K562 (cell line): ENCODE results near the gene NUDT1. TPM values are rescaled to one million over a fixed set of nuclear protein-coding genes. Genes with fewer than 3 reads are reported as not detected.

ENCODE experiments used
- ATAC-seq: fragments of 200-7000 bp; cut with Tn5 transposase; 3 replicates; pipeline ENCODE4 v1.9.1; 2020; ENCODE audit warnings: moderate library complexity
- BruUV-seq: library from RNA; stranded (reverse); fragments of 400-500 nt; replicated peaks from 2 replicates; lab custom pipeline; 2021; lab: Mats Ljungman, UMichigan
- CTCF ChIA-PET: fragments of 300-600 bp; formaldehyde crosslinking; extraction: SDS; loops from one replicate; lab custom pipeline; 2021; ENCODE audit warnings: low intra/inter-chr PET ratio; lab: Yijun Ruan, JAX
- POLR2A ChIA-PET: fragments of 300-600, 350-650 bp; sonication (Branson Sonifier 250); formaldehyde crosslinking; extraction: SDS; loops from one replicate; lab custom pipeline; 2021; ENCODE audit warnings: antibody characterized with exemption, inconsistent platforms; lab: Yijun Ruan, JAX
- DNase-seq, 4 experiments: peaks; one replicate each; pipeline versions ENCODE4 v3.0.0 to v3.0.0-alpha.2; 2011 to 2018; ENCODE audit warnings: low spot score in 3 of 4, mixed read lengths in 3 of 4; ENCODE audit errors: extremely low read depth in 1 of 4
- FAIRE-seq: peaks from 2 replicates; lab custom pipeline; 2011; peaks lifted over from hg19 to GRCh38; lab: Jason Lieb, UNC
- H2AFZ ChIP-seq: 2 replicates; pipeline ENCODE4 v1.6.0; 2011; ENCODE audit warnings: low read depth, low read length, control low read depth, inconsistent platforms
- H3K27ac ChIP-seq: fragments of 200-600 bp; 3 replicates; pipeline ENCODE4 v1.8.0; 2011; ENCODE audit warnings: low read depth, mild to moderate bottlenecking, control low read depth, inconsistent platforms, low read length, moderate library complexity, mixed read lengths; ENCODE audit errors: extremely low read depth
- H3K27me3 ChIP-seq, 2 experiments: fragments of 300-600 bp in 1 of 2; 2 replicates in 1 of 2; 3 replicates in 1 of 2; pipeline versions ENCODE4 v1.6.0 to v1.8.0; 2011; ENCODE audit warnings: inconsistent platforms in 2 of 2, low read length in 2 of 2, mild to moderate bottlenecking in 1 of 2, mixed read lengths in 1 of 2, moderate library complexity in 1 of 2; ENCODE audit not compliant: control insufficient read depth in 2 of 2, insufficient read depth in 2 of 2
- H3K36me3 ChIP-seq: fragments of 300-600 bp; 3 replicates; pipeline ENCODE4 v1.8.0; 2011; ENCODE audit warnings: mild to moderate bottlenecking, low read length, inconsistent platforms; ENCODE audit not compliant: control insufficient read depth, insufficient read depth
- H3K4me1 ChIP-seq, 2 experiments: fragments of 200-600 bp in 1 of 2; replicated peaks in 1 of 2; 2 replicates in 1 of 2; 3 replicates in 1 of 2; pipeline versions ENCODE4 v1.5.1 to v1.8.0; 2011; ENCODE audit warnings: inconsistent platforms in 2 of 2, low read length in 2 of 2, mild to moderate bottlenecking in 1 of 2, mixed read lengths in 1 of 2, moderate library complexity in 1 of 2; ENCODE audit not compliant: control insufficient read depth in 2 of 2, insufficient read depth in 2 of 2
- H3K4me2 ChIP-seq: 2 replicates; pipeline ENCODE4 v1.6.1; 2011; ENCODE audit warnings: low read length, control low read depth, inconsistent platforms, mixed read lengths; ENCODE audit not compliant: insufficient read depth
- H3K4me3 ChIP-seq: fragments of 200-600 bp; sonication (generic), shearing (Covaris generic); 2 replicates; pipeline ENCODE4 v1.5.1; 2016; ENCODE audit warnings: control low read depth, inconsistent platforms
- H3K79me2 ChIP-seq: fragments of 200-600 bp; 3 replicates; pipeline ENCODE4 v1.8.0; 2011; ENCODE audit warnings: low read length, inconsistent platforms; ENCODE audit not compliant: control insufficient read depth, insufficient read depth
- H3K9ac ChIP-seq, 2 experiments: 2 replicates each; pipeline versions ENCODE4 v1.6.0 to v1.6.1; 2011; ENCODE audit warnings: low read depth in 2 of 2, low read length in 2 of 2, control low read depth in 1 of 2, inconsistent platforms in 1 of 2, mild to moderate bottlenecking in 1 of 2, mixed read lengths in 1 of 2; ENCODE audit not compliant: insufficient read depth in 1 of 2
- H3K9me1 ChIP-seq: one replicate; pipeline ENCODE4 v1.6.0; 2011; ENCODE audit warnings: inconsistent platforms, mild to moderate bottlenecking, low read length, moderate library complexity; ENCODE audit not compliant: control insufficient read depth, insufficient read depth
- H3K9me3 ChIP-seq: replicated peaks from 2 replicates; pipeline ENCODE4 v1.5.1; 2011; ENCODE audit warnings: low read depth, low read length, inconsistent platforms; ENCODE audit not compliant: control insufficient read depth, insufficient read depth
- H4K20me1 ChIP-seq: replicated peaks from 2 replicates; pipeline ENCODE4 v1.6.1; 2011; ENCODE audit warnings: low read length, inconsistent platforms, mixed read lengths; ENCODE audit not compliant: control insufficient read depth, insufficient read depth
- BACH1 ChIP-seq: fragments of 200-800 bp; sonication (Bioruptor generic); IDR thresholded peaks from 2 replicates; pipeline ENCODE4 v1.6.1; 2016; ENCODE audit warnings: missing genetic modification characterization, missing compliant biosample characterization
- DIDO1 ChIP-seq: fragments of 450-650 bp; IDR thresholded peaks from 2 replicates; pipeline ENCODE4 v1.6.1; 2016; ENCODE audit warnings: low read depth, missing biosample characterization, missing genetic modification characterization
- DPF2 ChIP-seq: fragments of 450-650 bp; IDR thresholded peaks from 2 replicates; pipeline ENCODE4 v1.6.1; 2016
- ELF2 ChIP-seq: fragments of 250-450 bp; sonication (Bioruptor Pico); IDR thresholded peaks from 2 replicates; pipeline ENCODE4 v1.5.0; 2021; ENCODE audit warnings: mild to moderate bottlenecking
- FOXA3 ChIP-seq, 2 experiments: fragments of 450-650 bp in 1 of 2; sonication (generic) in 1 of 2; formaldehyde crosslinking; IDR thresholded peaks in 1 of 2; conservative IDR thresholded peaks in 1 of 2; 2 replicates each; pipeline versions ENCODE4 v1.4.0 to v1.8.0; 2020 to 2022; ENCODE audit warnings: mild to moderate bottlenecking in 2 of 2, missing genetic modification reagents in 1 of 2
- KAT8 ChIP-seq: fragments of 450-650 bp; IDR thresholded peaks from 2 replicates; pipeline ENCODE4 v1.6.1; 2016; ENCODE audit warnings: low read depth, mild to moderate bottlenecking
- KLF1 ChIP-seq: fragments of 450-650 bp; IDR thresholded peaks from 2 replicates; pipeline ENCODE4 v1.6.1; 2016; ENCODE audit warnings: missing genetic modification characterization, missing compliant biosample characterization
- MYNN ChIP-seq, 2 experiments: sonication (generic); formaldehyde crosslinking in 1 of 2; IDR thresholded peaks; 2 replicates each; pipeline versions ENCODE4 v1.5.0 to v1.6.1; 2016 to 2020; ENCODE audit warnings: antibody characterized with exemption in 1 of 2, missing genetic modification reagents in 1 of 2
- POLR3A ChIP-seq: IDR thresholded peaks from 2 replicates; pipeline ENCODE4 v1.6.1; 2011; ENCODE audit warnings: borderline replicate concordance, mild to moderate bottlenecking, moderate library complexity; ENCODE audit not compliant: insufficient read length, insufficient read depth; ENCODE audit errors: extremely low read depth
- RCOR1 ChIP-seq, 2 experiments: IDR thresholded peaks; 2 replicates each; pipeline ENCODE4 v1.6.1; 2012; ENCODE audit warnings: low read depth in 2 of 2, low read length in 2 of 2, borderline replicate concordance in 1 of 2, improper control_type of control experiment in 1 of 2
- SMC3 ChIP-seq: conservative IDR thresholded peaks from 2 replicates; pipeline ENCODE4 v1.6.1; 2011; ENCODE audit warnings: low read depth, low read length, improper control_type of control experiment; ENCODE audit not compliant: insufficient read depth
- TRIM28 ChIP-seq: fragments of 450-650 bp; IDR thresholded peaks from 2 replicates; pipeline ENCODE4 v1.6.1; 2017
- WGBS: fragments of 100-300 bp; shearing (Covaris generic); methylation state at CpG from one replicate; pipeline ENCODE4 v1.1.6; 2016; ENCODE audit warnings: low coverage, mixed read lengths; ENCODE audit not compliant: insufficient coverage; ENCODE audit errors: missing lambda C conversion rate; 5-methylcytosine and 5-hydroxymethylcytosine counted together
- in situ Hi-C: fragments of 300-500 bp; cut with MboI; formaldehyde crosslinking; loops from 4 replicates; pipeline ENCODE4 v1.15.0; 2018; ENCODE audit warnings: inconsistent platforms, mixed read lengths
- intact Hi-C: fragments of 100-400 bp; cut with micrococcal nuclease; formaldehyde crosslinking; loops from 2 replicates; pipeline ENCODE4 v1.14.2; 2022
- polyA plus RNA-seq, 8 experiments: library from polyadenylated mRNA; depleted of rRNA in 4 of 8; stranded (reverse) in 5 of 8; unstranded in 3 of 8; fragments of >200 nt; fragmentation: Nextera tagmentation in 2 of 8; fragmentation: Illumina TruSeq in 1 of 8; extraction: Ambion mirVana in 2 of 8; extraction: Trizol in 1 of 8; gene quantifications; 2 replicates each; pipeline versions ENCODE4 v1.2.1 to v1.2.3, GENCODE V29; 2011 to 2014; ENCODE audit warnings: inconsistent platforms in 1 of 8, missing spikeins in 1 of 8
- total RNA-seq, 7 experiments: library from RNA; depleted of rRNA in 6 of 7; stranded (reverse); fragments of >200 nt in 6 of 7; fragmentation: Illumina TruSeq in 2 of 7; extraction: Trizol in 2 of 7; gene quantifications; 2 replicates each; pipeline versions ENCODE4 v1.2.1 to v1.2.3, GENCODE V29; 2011 to 2021; ENCODE audit warnings: low replicate concordance in 1 of 7
- TF ChIP-seq, protein P1 (sequence below): IDR thresholded peaks from 3 replicates; pipeline ENCODE4 v1.6.1; 2011; ENCODE audit warnings: borderline replicate concordance, mild to moderate bottlenecking; ENCODE audit not compliant: insufficient read length, insufficient read depth
- TF ChIP-seq, protein P2 (sequence below): fragments of 250-450 bp; sonication (Bioruptor Pico); IDR thresholded peaks from 2 replicates; pipeline ENCODE4 v1.4.0; 2020

NUDT1 gene
- total and polyA plus RNA-seq, 9 of the 15 experiments (the other 6 are each of a cell fraction or from before 2014, with no cell fraction given): 5.3 to 73.3 (median 29.6) TPM

DNA sequence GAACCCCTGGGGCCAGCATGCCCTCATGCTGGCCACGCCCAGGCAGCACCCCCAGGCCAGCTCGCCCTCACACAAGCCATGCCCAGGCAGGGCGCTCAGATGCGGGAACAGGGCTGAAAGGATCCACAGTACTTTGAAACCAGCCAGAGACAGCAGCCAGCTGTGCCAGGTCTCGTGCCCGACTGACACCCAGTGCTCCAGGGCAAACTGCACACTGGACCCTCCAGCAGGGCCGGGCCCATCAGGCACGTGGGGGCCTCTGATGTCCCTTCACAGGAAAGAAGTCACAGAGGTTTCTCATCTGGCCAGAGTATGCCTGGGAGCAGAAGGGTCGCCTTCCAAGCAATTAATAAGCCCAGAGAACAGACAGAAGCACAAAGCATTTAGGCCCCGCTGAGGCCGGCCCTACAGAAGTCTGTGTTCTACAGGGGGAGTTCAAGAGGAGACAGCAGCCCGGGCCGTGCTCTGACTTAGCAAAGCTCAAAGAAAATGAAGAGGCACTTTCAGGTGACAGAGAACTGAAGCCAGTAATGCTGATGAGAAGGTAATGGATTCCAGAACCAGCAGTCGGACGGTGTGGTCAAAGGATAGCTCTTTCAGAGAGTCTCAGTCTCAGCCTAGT is 30.7 kb upstream of the NUDT1 start:
- Histone ChIP-seq H4K20me1 (no peaks in the 10 kb centered on the region; the same call in none of the 2 replicates), H3K27me3 (no peaks in the 10 kb centered on the region), H3K27ac (no peak overlapping the region), H3K9me1 (no peaks in the 10 kb centered on the region), H3K4me2 (no peak overlapping the region), H3K9ac (no peak overlapping the region), H3K9me3 (0 out of 2 replicates have a peak, but pooled peaks cover 2% of the 10 kb centered on the region), H2AFZ (no peak overlapping the region), H3K79me2 (no peaks in the 10 kb centered on the region), H3K36me3 (peaks cover 81% of the 10 kb centered on the region; the same call in 2 of the 3 replicates), H3K4me3 (no peak overlapping the region), H3K4me1 (peaks cover 0 to 10% of the 10 kb centered on the region in 2 experiments; a peak in 1 of 5 replicates)
- ChIA-PET CTCF (no interaction called here), POLR2A (interaction anchor here (0.5 kb wide), 1 partner anchor 143 kb away, joined by 3 read pairs; the partner anchor contains the start of gene EIF3B)
- FAIRE-seq (no peak), DNase-seq (no peak), ATAC-seq (no peak)
- in situ Hi-C loops (no loop called here), intact Hi-C loops (no loop called here)
- no TSS peak for BruUV-seq
- 91% methylated on average over 15 of the region's 15 CpGs for WGBS
- TF ChIP-seq, protein P1, sequence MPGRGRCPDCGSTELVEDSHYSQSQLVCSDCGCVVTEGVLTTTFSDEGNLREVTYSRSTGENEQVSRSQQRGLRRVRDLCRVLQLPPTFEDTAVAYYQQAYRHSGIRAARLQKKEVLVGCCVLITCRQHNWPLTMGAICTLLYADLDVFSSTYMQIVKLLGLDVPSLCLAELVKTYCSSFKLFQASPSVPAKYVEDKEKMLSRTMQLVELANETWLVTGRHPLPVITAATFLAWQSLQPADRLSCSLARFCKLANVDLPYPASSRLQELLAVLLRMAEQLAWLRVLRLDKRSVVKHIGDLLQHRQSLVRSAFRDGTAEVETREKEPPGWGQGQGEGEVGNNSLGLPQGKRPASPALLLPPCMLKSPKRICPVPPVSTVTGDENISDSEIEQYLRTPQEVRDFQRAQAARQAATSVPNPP: no peak
- TF ChIP-seq TRIM28 (no peak), MYNN (IDR thresholded peaks at IDR 0.05) (no peak), MYNN (CRISPR knock-in tag; IDR thresholded peaks at IDR 0.05) (no peak), RCOR1 (IDR thresholded peaks at IDR 0.05; ENCODE audit: borderline replicate concordance in 1 of 2, low read depth in 2 of 2, low read length in 2 of 2) (no peak), FOXA3 (CRISPR knock-in tag; conservative IDR thresholded peaks at IDR 0.05 in 1 of 2, IDR thresholded peaks at IDR 0.05 in 1 of 2) (no peak), SMC3 (no peak), KLF1 (tag) (no peak), POLR3A (no peak), DPF2 (no peak), BACH1 (tag) (no peak), KAT8 (no peak), ELF2 (no peak), DIDO1 (tag) (no peak)
- TF ChIP-seq, protein P2, sequence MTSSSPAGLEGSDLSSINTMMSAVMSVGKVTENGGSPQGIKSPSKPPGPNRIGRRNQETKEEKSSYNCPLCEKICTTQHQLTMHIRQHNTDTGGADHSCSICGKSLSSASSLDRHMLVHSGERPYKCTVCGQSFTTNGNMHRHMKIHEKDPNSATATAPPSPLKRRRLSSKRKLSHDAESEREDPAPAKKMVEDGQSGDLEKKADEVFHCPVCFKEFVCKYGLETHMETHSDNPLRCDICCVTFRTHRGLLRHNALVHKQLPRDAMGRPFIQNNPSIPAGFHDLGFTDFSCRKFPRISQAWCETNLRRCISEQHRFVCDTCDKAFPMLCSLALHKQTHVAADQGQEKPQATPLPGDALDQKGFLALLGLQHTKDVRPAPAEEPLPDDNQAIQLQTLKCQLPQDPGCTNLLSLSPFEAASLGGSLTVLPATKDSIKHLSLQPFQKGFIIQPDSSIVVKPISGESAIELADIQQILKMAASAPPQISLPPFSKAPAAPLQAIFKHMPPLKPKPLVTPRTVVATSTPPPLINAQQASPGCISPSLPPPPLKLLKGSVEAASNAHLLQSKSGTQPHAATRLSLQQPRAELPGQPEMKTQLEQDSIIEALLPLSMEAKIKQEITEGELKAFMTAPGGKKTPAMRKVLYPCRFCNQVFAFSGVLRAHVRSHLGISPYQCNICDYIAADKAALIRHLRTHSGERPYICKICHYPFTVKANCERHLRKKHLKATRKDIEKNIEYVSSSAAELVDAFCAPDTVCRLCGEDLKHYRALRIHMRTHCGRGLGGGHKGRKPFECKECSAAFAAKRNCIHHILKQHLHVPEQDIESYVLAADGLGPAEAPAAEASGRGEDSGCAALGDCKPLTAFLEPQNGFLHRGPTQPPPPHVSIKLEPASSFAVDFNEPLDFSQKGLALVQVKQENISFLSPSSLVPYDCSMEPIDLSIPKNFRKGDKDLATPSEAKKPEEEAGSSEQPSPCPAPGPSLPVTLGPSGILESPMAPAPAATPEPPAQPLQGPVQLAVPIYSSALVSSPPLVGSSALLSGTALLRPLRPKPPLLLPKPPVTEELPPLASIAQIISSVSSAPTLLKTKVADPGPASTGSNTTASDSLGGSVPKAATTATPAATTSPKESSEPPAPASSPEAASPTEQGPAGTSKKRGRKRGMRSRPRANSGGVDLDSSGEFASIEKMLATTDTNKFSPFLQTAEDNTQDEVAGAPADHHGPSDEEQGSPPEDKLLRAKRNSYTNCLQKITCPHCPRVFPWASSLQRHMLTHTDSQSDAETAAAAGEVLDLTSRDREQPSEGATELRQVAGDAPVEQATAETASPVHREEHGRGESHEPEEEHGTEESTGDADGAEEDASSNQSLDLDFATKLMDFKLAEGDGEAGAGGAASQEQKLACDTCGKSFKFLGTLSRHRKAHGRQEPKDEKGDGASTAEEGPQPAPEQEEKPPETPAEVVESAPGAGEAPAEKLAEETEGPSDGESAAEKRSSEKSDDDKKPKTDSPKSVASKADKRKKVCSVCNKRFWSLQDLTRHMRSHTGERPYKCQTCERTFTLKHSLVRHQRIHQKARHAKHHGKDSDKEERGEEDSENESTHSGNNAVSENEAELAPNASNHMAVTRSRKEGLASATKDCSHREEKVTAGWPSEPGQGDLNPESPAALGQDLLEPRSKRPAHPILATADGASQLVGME (CRISPR knock-in tag): no peak
